Pancreas (tissue), 10 donors: ENCODE results near the gene CBLN1. TPM values are rescaled to one million over a fixed set of nuclear protein-coding genes. Genes with fewer than 3 reads are reported as not detected.

Source experiments
- ATAC-seq, 4 donors: fragments of 200-7000 bp; cut with Tn5 transposase; one replicate each; pipeline versions ENCODE4 v1.8.0 to v1.9.1; 2020; ENCODE audit warnings: mild to moderate bottlenecking in 4 of 4, moderate library complexity in 4 of 4
- DNase-seq, 6 donors: peaks; one replicate each; pipeline ENCODE4 v3.0.0-alpha.2; 2020
- FAIRE-seq: peaks from 2 replicates; lab custom pipeline; 2012; peaks lifted over from hg19 to GRCh38; lab: Jason Lieb, UNC
- H3K27ac ChIP-seq, 4 donors: fragments of 200-600 bp; sonication (generic); 1 replicate in 3 of 4; 2 replicates in 1 of 4; pipeline versions ENCODE4 v1.5.0 to v1.8.0; 2020
- H3K27me3 ChIP-seq, 4 donors: fragments of 200-600 bp; one replicate each; pipeline ENCODE4 v1.8.0; 2021
- H3K36me3 ChIP-seq, 3 donors: fragments of 200-600 bp; sonication (generic) in 1 of 3; one replicate each; pipeline versions ENCODE4 v1.5.0 to v1.8.0; 2020 to 2021
- H3K4me1 ChIP-seq, 3 donors: fragments of 200-600 bp; one replicate each; pipeline ENCODE4 v1.8.0; 2021
- H3K4me3 ChIP-seq, 4 donors: fragments of 200-600 bp; sonication (generic) in 2 of 4; one replicate each; pipeline versions ENCODE4 v1.5.0 to v1.8.0; 2020 to 2021
- H3K9me3 ChIP-seq, 4 donors: fragments of 200-600 bp; one replicate each; pipeline ENCODE4 v1.8.0; 2021
- WGBS, 2 donors: extraction: QIAGEN DNeasy Blood & Tissue Kit; methylation state at CpG; one replicate each; pipeline ENCODE4 v1.1.7; 2013; 5-methylcytosine and 5-hydroxymethylcytosine counted together
- intact Hi-C, 3 donors: fragments of 100-400 bp; cut with DNase I; formaldehyde crosslinking; loops; one replicate each; pipeline versions ENCODE4 v1.11.1 to v1.14.2; 2022
- polyA plus RNA-seq, 2 donors: library from polyadenylated mRNA; stranded (reverse); fragments of 200-250 nt; gene quantifications; one replicate each; pipeline ENCODE4 v1.2.3, GENCODE V29; 2013
- total RNA-seq, 6 donors: library from RNA; stranded (reverse); fragmentation: NEBNext Ultra II Directional in 4 of 6; extraction: Animal tissue kit (Norgen Biotek cat#: 25700) in 4 of 6; gene quantifications; one replicate each; pipeline versions ENCODE4 v1.2.1 to v1.2.4, GENCODE V29; 2021 to 2023
- TF ChIP-seq, protein P1 (sequence below), 4 donors: fragments of 200-600 bp; sonication (generic) in 3 of 4; IDR thresholded peaks; one replicate each; pipeline versions ENCODE4 v1.5.0 to v1.8.0; 2021; ENCODE audit warnings: antibody characterized with exemption in 4 of 4
- donor health status: healthy with polysubstance abuse.
- donor health status: DM: no; HTN: no; CAD: no; lungs with moderate emphysema.
- donor health status: DM: no; HTN: no; CAD: no.
- donor health status: control.
- donor health status: control.
- donor health status: Bipolar disorder and iron deficiency.
- donor health status: DM: yes; HTN: yes; CAD: no.
- donor health status: DM: no; HTN: no; CAD: no.
- donor health status: DM: no; HTN: no; CAD: no.
- donor health status: DM: yes; HTN: yes; CAD: no.

CBLN1 gene
- total and polyA plus RNA-seq, 8 donors: 0.28 to 2.1 (median 0.60) TPM

DNA sequence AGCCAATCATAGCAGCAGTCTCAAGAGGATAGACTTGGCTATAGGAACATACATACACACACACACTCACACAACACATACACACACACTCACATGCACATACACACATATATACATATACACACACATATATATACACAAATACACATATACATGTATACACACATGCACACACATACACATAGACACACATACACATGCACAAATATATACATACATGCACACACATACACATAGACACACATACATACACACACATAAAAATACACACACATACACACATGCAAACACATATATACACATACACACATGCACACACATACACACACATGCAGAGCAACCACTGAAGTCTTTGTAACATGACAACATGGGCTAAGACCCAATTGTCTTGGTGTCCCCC, 19.7 kb downstream of the CBLN1 start:
- Histone ChIP-seq H3K9me3 (no peaks in the 10 kb centered on the region), H3K4me1 (peaks cover 0 to 8% (median 6%) of the 10 kb centered on the region in 3 donors), H3K27me3 (no peaks in the 10 kb centered on the region), H3K27ac (no peak overlapping the region), H3K4me3 (no peak overlapping the region), H3K36me3 (no peaks in the 10 kb centered on the region)
- FAIRE-seq (no peak), ATAC-seq (no peak), DNase-seq (no peak)
- TF ChIP-seq, protein P1, sequence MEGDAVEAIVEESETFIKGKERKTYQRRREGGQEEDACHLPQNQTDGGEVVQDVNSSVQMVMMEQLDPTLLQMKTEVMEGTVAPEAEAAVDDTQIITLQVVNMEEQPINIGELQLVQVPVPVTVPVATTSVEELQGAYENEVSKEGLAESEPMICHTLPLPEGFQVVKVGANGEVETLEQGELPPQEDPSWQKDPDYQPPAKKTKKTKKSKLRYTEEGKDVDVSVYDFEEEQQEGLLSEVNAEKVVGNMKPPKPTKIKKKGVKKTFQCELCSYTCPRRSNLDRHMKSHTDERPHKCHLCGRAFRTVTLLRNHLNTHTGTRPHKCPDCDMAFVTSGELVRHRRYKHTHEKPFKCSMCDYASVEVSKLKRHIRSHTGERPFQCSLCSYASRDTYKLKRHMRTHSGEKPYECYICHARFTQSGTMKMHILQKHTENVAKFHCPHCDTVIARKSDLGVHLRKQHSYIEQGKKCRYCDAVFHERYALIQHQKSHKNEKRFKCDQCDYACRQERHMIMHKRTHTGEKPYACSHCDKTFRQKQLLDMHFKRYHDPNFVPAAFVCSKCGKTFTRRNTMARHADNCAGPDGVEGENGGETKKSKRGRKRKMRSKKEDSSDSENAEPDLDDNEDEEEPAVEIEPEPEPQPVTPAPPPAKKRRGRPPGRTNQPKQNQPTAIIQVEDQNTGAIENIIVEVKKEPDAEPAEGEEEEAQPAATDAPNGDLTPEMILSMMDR (IDR thresholded peaks at IDR 0.05): no peak
- intact Hi-C loops: no loop called here

DNA sequence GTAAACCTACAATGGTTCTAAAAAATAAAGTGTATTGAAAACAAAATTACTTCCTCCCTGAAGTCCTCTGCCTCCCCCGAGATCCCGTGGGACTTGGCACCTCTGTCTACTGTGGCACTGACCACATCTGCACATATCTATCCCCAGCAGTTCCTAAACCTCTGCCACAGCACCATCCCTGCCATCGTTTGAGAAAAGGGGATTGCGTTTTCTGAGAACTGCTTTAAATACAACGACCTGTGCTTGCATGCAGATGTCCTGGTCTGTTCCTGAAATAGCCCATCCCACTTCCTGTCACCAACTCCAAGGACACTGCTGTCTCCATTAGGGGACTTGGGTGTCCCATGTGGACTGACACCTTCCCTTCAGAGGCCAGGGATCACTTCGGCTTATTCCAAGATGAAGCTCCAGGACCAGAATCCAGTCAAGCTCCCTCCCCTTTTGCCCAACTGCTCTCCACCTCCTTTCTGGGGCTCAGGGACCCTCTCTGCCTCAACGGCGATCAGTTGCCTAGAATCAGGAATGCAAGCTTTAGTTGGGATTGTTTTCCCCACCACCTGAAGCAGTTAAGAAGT, 20.6 kb downstream of the CBLN1 start:
- ATAC-seq (no peak), FAIRE-seq (no peak), DNase-seq (no peak)
- no peaks in the 10 kb centered on the region for H3K9me3 ChIP-seq
- no peaks in the 10 kb centered on the region for H3K27me3 ChIP-seq
- H3K36me3 ChIP-seq: no peaks in the 10 kb centered on the region
- H3K4me3 ChIP-seq: no peak overlapping the region
- TF ChIP-seq, protein P1 (IDR thresholded peaks at IDR 0.05): no peak
- peaks cover 0 to 8% (median 6%) of the 10 kb centered on the region in 3 donors for H3K4me1 ChIP-seq
- WGBS, 2 donors: 52 to 62% methylated on average over 8 of the region's 8 CpGs
- no peak overlapping the region for H3K27ac ChIP-seq
- intact Hi-C loops: no loop called here

DNA sequence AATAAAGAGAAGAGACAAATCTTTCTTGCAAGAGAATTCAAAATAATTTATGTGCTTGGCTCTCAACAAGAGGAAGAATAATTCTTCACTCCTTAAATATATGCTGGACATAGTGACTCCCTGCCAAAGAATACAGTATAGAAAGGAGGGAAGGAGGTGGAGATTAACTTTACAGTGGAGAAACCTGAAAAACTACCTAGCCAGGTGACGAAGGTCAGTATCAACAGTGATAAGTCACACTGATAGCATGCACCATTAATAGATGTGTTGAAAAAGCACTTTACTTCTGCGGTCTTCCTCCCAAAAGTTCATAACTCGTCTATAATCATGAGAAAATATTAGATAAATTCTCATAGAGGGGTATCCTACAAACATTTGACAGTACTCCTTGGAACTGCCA, 21.4 kb downstream of the CBLN1 start:
- Histone ChIP-seq H3K4me1 (peaks cover 0 to 8% (median 6%) of the 10 kb centered on the region in 3 donors), H3K36me3 (no peaks in the 10 kb centered on the region), H3K9me3 (no peaks in the 10 kb centered on the region), H3K27ac (no peak overlapping the region), H3K4me3 (no peak overlapping the region), H3K27me3 (no peaks in the 10 kb centered on the region)
- DNase-seq (no peak), ATAC-seq (peak; percentile 59 to 75 (median 67)), FAIRE-seq (no peak)
- 8 to 10% methylated on average over 3 of the region's 3 CpGs for whole genome bisulfite sequencing, 2 donors
- intact Hi-C loops: no loop called here
- TF ChIP-seq, protein P1 (IDR thresholded peaks at IDR 0.05): no peak

DNA sequence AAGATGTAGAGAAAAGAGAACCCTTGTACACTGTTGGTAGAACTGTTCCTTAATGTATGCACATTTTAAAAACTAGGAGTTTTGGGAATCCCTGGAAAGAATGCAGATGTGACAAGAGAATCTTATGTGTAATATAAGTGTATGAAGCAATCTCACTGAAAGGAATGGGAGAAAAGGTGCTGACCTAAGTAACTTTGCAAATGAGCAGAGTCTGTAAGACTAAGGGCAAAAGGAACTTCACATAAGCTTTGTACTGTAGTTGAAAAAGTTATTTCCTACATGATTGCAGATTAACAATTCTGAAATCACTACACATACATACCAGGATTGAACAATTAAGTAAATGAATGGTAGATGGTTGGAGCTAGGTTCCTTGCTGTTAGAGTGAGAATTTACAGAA, 22.3 kb downstream of the CBLN1 start:
- Histone ChIP-seq H3K4me1 (peaks cover 0 to 8% (median 6%) of the 10 kb centered on the region in 3 donors), H3K27ac (no peak overlapping the region), H3K4me3 (no peak overlapping the region), H3K36me3 (no peaks in the 10 kb centered on the region), H3K9me3 (no peaks in the 10 kb centered on the region), H3K27me3 (no peaks in the 10 kb centered on the region)
- ATAC-seq (no peak), FAIRE-seq (no peak), DNase-seq (no peak)
- TF ChIP-seq, protein P1 (IDR thresholded peaks at IDR 0.05): no peak
- intact Hi-C loops: no loop called here

DNA sequence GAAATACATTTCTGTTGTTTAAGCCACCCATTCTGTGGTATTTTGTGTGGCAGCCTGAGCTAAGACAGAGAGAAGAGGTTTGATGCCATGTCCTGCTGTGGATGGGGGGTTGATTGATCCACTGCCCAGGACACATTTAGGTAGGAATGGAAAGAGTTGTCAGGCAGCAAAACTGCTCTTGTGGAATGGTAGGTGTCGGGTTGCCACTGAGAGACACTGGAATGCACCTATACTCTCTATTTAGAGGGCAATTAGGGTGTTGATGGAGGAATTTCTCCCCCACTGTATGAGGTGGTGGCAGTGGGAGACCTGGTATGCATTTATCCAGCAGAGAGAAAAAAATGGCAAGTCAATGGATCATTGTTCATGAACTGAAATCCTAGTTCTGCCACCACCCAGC, 30.9 kb downstream of the CBLN1 start:
- intact Hi-C loops: no loop called here
- DNase-seq: no peak
- H3K4me3 ChIP-seq: no peak overlapping the region
- no peaks in the 10 kb centered on the region for H3K36me3 ChIP-seq
- H3K9me3 ChIP-seq: no peaks in the 10 kb centered on the region
- WGBS, 2 donors: 44 to 64% methylated on average over 1 of the region's 1 CpG
- TF ChIP-seq, protein P1 (IDR thresholded peaks at IDR 0.05): no peak
- no peak for ATAC-seq
- no peak for FAIRE-seq
- H3K4me1 ChIP-seq: no peaks in the 10 kb centered on the region
- peaks cover 0 to 2% (median 0%) of the 10 kb centered on the region in 4 donors for H3K27me3 ChIP-seq
- H3K27ac ChIP-seq: no peak overlapping the region
